UCSD-AML1 (cell line): ENCODE data around the gene ATP13A3.

Experiments used
- DNase-seq: peaks from one replicate; lab custom pipeline; 2025; ENCODE audit not compliant: unreplicated experiment; lab: John Stamatoyannopoulos, UW

Gene ATP13A3

DNA sequence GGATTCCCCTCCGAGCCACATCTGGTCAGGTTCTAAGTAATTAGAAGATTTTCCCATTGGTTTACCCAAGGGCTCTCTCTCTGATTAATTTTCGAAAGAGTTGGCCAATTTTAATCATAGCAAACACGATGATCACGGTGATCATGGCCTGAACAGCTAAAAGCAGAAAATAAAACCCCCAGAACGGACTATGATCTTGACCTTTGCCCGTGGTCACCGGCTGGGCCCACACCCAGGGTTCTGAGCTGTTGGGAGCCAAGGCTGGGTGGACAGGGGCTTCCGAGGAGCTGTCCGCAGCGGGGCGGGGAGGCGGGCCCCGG lies 90.3 kb downstream of the ATP13A3 start:
- no peak for DNase-seq

DNA sequence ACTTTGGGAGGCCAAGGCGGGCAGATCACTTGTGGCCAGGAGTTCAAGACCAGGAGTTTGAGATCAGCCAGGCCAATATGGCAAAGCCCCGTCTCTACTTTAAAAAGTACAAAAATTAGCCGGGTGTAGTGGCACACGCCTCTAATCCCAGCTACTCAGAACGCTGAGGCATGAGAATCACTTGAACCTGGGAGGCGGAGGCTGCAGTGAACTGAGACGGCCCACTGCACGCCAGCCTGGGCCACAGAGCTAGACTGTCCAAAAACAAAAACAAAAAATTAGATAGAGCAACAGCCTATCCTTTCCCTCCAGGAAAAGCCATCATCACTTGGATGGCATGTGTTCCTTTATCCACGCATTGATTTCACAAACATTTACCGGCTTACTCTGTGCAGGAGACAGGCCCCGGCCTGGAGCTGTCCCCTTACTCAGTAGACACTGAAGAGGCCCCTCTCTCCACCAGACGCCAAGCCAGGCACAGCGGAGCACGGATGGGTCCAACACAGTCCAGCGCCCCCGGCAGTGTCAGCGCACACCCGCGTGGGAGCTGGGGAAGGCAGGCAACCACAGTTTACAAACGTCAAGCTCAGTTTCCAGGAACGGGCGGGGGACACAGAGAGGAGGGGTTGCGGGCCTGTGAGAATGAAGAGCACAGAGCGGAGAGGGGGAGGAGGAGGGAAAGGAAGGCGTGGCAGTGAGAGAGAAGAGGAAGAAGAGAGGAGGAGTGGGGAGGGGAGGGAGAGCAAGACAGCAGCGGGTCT lies 90.8 kb downstream of the ATP13A3 start:
- DNase-seq, result peak; percentile 30

- no peak for DNase-seq
Observed at GRCh38 chr3:194395212-194395611, 91.6 kb downstream of the ATP13A3 start.

GRCh38 chr3:194392576-194392975 lies 94.2 kb downstream of the ATP13A3 start:
- DNase-seq, result no peak

DNA sequence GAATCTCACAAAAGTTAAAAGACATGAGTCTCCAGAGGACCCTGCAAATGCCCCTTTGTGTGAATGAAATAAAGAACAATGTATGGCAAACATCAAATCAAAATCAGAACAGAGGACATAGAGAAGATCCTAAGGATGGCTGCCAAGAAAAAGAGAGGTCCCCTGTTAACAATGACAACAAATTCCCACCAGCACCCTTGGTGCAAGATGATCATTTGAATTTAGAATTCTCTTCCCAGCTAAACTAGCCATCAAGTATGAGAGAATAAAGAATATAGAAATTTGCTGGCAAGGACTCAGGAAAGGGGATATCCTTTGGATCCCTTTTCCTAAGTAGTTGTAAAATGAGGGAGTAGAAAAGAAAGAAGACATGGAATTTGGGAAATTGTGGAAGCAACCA lies 96.0 kb downstream of the ATP13A3 start:
- no peak for DNase-seq

DNA sequence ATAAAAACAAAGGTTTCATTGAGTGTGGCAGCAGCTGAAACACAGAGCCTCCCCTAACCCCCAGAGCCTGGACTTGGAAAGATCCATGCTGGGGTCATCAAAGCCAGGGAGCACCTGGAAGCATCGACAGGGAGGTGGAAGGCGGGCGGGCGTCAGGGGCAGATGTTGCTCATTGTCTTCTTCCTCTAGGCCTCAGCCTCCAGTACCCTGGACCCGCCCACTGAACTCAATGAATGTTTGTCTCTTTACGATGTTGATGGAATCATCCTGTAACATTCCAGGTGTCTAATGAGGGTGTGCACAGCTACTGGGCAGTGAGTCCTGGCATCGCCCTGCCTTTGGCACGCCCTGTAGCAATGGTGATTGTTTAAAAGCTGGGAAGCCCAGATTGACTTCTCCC lies 97.5 kb downstream of the ATP13A3 start:
- DNase-seq, result no peak

- DNase-seq, result no peak
Observed at GRCh38 chr3:194387926-194388418, 98.8 kb downstream of the ATP13A3 start.

- no peak for DNase-seq
Observed at GRCh38 chr3:194387276-194387675, 99.5 kb downstream of the ATP13A3 start.

- no peak for DNase-seq
Observed at GRCh38 chr3:194386648-194387047, 100.2 kb downstream of the ATP13A3 start.

GRCh38 chr3:194386066-194386465 lies 100.7 kb downstream of the ATP13A3 start:
- DNase-seq, result no peak

DNA sequence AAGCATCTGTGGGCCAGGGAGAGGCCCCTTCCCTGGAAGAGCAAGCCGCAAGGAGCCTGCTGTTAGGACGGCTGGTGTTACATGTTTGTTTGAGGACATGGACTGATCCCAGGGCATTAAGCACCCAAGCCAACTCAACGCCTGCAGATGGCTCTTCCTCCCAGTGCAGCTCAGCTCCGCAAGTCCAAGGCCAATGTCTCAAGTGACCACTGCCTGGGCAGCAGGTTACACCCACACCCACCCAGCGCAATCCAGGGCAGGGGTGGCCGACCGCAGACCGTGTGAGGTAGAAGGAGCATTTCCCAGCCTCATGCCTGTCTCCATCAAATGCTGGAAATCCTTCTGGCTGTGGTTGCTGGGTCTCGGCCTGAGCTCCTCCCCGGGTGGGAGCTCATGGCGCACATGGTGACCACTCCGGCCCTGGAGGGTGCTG lies 102.2 kb downstream of the ATP13A3 start:
- no peak for DNase-seq

GRCh38 chr3:194384156-194384555 lies 102.6 kb downstream of the ATP13A3 start:
- DNase-seq, result no peak

- DNase-seq, result no peak
Observed at GRCh38 chr3:194383276-194383940, 103.4 kb downstream of the ATP13A3 start.

DNA sequence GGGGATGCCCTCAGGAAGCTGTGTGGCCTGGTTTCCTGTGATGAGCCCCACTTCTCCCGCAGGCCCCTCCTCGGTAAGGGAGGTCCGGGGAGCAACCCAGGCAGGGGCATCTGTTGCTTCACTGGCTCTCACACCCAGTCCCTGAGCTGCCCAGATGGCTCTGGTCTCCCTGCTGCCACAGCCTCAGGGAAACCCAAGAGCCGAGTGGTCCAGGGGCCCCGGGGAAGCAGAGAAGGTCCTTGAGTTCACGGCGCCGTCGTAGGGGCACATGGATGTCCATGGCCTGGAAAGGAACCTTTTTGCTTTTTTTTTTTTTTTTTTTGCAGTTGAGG lies 103.9 kb downstream of the ATP13A3 start:
- no peak for DNase-seq

DNA sequence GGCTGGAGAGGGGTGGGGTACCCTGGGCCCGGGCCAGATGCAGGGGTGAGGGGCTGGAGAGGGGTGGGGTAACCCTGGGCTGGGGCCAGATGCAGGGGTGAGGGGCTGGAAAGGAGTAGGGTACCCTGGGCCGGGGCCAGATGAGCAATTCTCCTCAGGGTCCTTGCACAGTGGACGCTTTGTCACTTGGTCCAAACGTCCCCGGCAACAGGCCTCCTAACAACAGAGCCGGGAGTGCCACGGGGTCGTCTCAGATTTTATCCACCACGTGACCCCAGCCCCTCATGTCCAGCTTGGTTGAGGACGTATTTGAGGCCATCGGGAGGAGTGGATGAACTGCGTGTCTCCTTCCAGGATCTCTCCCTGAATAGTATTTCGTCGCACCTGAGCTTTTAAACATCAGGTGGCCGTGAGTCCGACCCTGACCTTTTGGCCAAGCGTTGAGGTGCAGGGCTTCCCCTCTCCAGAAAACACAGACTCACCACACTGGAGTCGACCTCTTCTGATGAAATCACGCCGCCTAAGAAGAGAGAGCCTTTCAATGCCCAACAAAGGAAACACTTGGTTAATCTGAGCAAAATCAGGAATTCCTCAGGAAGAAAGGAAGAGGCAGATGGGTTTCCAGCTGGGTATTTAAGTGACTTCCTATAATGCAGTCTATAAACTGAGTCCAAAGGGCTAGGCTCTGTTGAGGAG lies 104.5 kb downstream of the ATP13A3 start:
- DNase-seq, result no peak

DNA sequence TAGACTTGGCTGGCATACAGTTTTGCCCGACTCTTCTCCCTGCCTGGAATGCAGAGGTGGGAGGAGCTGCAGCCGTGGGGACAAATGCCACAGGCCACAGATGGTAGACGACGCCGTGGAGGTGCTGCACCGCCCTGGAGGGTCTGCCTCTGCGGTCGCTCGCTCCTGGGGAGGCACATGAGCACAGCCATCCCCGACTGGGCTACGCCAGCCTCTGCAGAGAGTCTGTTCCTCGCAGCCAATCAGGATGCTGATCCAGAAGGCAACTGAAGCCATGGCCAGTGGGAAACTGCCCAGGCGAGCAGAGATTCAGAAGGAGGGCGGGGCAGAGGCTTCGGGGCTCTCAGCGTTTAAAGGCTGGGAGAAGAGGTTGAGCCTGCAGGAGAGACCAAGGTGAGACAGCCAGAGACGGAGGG lies 105.3 kb downstream of the ATP13A3 start:
- DNase-seq, result no peak

DNA sequence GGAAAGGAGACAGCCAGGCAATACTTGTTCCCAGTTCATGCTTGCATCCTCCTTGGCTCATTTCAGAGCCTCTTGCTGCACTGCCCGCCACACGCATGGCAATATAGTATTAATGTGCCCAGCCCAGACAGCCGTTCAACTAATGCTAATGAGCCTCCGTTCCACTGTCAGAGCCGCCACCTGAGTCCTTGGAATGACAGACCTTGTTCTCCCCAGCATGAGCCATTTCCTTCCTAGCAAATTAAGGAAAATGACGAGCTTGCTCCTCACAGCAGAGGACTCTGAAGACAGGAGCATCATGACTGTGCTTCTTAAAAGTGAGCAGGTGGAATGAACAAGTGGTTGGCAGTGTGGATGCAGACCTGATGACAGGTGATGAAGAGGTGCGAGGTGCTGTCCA lies 106.5 kb downstream of the ATP13A3 start:
- DNase-seq, result no peak

- DNase-seq, result no peak
Observed at GRCh38 chr3:194379651-194380050, 107.2 kb downstream of the ATP13A3 start.

GRCh38 chr3:194379231-194379630 lies 107.6 kb downstream of the ATP13A3 start:
- no peak for DNase-seq

GRCh38 chr3:194377708-194378107 lies 109.1 kb downstream of the ATP13A3 start:
- DNase-seq, result no peak

GRCh38 chr3:194376241-194376560 lies 110.6 kb downstream of the ATP13A3 start:
- DNase-seq, result no peak

- no peak for DNase-seq
Observed at GRCh38 chr3:194375473-194376240, 111.1 kb downstream of the ATP13A3 start.
